GM19025 (cell line): ENCODE measurements around the gene OR12D1.
"Not testable (repeated sequence)": the region's sequence is repeated elsewhere in the genome, so short reads cannot be mapped to it uniquely, and the experiment has no call there.

Experiments used
- ATAC-seq: cut with Tn5 transposase; IDR thresholded peaks from one replicate; pipeline ENCODE4 v1.9.1; 2021; ENCODE audit warnings: mild to moderate bottlenecking, low read depth, moderate library complexity; ENCODE audit not compliant: unreplicated experiment

OR12D1 gene

DNA sequence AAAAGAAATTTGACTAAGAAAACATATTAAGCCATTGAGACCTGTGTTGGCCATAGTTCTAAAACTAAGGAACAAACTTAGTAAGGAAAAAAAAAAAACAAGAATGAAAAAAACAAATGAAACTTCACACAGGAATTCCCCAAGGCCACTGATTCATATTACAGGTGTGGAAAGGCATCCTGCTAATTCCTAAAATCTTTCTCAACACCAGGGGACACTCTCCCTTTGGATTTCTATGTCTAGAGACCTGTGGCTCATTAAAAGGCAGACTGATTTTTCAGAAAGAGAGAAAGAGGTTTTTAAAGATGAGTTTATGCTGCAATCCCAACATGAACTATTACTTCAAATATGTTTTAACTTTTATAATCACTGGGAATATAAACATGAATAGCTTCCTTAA, at the start of gene OR12D1:
TSS of gene OR12D1 (plus strand) at position 341 of the 400 bp plus-strand sequence.
- ATAC-seq = no peak

DNA sequence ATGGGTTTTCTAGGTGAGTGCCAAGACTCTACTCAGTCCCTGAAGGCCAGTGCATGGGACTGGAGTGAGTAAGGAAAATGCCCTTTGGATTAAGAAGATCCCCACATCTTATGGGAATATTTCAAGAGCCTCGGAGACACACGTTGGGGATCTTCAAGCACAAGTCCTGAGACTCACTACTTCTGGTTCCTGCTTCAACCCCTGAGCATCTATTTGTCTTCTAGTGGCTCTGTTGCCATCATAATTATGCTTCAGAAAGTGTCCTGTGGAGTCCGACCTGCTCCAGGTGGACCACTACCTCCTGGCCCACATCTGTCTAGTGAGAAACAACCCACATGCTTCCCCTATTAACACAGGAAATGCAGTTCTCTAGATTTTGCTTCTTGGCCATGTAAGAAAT, 46.0 kb upstream of the OR12D1 start, which contains the start of gene OR5V1:
TSS of gene OR5V1 (minus strand) at position 101 of the 400 bp plus-strand sequence. CDS start 12,670 bp downstream, outside the sequence.
- ATAC-seq = no peak

DNA sequence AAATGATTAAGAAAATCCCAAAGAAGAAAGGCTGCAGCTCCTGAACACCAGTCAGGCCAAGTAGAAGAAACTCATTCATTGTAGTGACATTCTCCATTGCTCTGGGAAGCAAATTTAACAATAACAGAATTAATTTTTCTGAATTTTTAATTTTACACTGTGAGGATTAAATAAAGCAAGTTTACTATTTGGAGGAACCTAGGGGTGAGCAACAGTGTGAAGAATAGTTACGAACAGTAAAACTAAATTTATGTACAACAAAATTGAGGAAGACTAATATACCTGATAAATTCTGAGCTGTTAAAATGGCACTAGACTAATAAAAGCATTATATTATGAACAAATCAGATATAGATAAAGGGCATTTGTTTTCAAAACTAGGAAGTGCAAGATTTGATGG, 39.5 kb upstream of the OR12D1 start, which contains the start of gene OR12D3:
TSS of gene OR12D3 (minus strand) at position 101 of the 400 bp plus-strand sequence. CDS start at position 97, 4 bp downstream.
- no peak for ATAC-seq

DNA sequence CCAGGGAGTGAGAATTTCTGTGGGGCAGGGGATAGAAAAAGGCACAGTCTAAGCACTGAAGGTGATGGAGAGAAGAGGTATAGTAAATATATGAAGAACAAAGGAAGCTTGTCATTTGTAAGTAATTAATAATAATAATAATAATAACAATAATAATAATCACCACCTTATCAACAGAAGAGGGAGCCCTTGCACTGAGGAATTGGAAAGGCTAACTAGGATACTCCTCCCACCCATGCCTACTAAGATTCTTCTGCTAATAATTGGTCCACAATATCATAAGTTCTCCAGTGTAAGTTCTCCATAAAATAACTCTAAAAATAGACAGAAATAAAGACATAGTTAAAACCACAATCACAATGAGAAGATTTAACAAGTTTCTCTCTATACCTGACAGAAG, 38.7 kb upstream of the OR12D1 start:
- ATAC-seq = no peak

DNA sequence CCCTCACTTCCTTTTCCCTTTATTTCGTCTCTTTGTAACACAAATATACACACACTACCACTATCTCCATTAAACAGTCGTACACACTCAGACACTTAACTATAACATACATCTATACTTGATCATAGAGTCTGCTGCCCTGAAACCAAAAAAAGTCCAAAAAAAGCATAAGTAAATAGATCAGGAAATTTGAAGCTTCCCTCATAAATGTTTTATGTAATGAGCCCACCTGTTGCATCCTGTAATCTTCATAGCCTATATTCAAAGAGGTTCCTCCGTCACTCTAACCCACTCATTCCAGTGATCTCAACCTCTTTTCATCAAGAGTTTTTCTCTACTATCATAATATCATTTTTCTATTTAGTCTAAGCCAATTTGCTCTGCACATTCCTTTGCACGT, 26.2 kb upstream of the OR12D1 start:
- no peak for ATAC-seq

DNA sequence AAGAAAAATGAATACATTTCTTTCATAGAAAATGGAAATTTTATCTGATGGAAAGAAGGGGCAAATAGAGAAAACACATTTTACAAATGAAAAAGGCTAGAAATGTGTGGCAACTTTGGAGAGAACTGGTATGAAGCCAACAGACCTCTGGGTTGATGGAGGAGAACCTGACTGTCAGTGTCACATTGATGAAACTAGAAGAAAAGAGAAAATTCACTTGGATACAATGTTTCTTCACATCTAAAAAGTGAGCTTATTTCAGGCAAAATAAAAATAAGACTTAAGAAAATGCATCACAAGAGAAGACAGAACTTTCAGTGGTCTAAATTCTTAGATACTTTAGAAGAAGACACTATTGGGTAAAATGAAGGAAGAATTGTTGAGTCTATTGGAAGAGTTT, 19.4 kb upstream of the OR12D1 start, which contains the start of gene OR12D2:
TSS of gene OR12D2 (plus strand) at position 301 of the 400 bp plus-strand sequence. CDS start 1,069 bp downstream, outside the sequence.
- no peak for ATAC-seq

DNA sequence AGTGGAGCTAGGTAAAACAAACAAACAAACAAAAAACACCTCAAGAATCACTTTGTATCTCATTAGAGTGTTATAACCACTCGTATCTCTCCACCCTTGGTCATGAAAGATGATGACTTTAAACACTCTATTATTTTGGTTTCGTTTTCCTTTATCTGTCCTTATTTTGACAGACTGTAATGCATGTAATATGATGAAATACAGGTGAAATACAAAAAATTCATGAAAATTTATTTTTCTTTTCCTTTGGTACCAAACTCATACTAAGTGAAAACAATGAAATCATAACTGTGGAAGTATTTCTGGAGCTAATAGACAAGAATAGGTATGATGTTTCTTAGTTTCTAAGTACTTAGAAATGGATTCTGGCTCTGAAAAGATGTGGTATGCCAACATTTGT, 15.2 kb upstream of the OR12D1 start:
- ATAC-seq = no peak

DNA sequence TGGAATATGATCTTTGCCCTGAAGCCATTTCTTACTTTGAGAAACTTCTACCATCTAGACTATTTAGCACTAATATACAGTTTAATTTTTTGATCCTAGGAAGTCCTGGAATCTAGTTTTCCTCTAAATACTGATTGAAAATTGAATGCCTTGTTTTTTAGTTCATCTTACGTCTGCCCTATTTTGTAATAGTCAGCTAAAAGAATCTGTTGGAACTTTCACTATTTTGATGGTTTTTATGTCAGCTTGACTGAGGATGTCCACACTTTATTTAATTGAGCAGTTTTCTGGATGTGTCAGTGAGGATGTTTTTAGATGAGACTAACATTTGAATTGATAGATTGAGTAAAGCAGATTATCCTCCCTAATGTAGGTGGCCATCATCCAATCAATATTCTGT, 10.9 kb upstream of the OR12D1 start:
- ATAC-seq = no peak

DNA sequence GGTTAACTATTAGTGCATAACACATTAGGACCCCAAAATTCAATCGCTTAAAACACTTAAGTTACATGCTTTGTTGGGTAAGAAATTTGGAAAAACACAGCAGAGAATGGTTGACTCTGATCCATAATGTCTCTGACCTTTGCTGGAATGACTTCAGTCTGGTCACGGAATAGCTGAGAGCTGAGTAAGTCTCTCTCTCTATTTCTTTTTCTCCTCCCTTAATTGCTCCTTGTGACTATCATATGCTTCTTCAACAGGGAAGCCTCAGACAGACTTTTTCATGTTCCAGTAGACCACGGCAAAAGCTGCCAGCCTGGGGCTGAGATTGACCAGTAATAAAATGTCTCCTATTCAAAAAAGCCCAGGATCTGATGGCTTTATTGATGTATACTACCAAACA, 4.8 kb downstream of the OR12D1 start:
- no peak for ATAC-seq

DNA sequence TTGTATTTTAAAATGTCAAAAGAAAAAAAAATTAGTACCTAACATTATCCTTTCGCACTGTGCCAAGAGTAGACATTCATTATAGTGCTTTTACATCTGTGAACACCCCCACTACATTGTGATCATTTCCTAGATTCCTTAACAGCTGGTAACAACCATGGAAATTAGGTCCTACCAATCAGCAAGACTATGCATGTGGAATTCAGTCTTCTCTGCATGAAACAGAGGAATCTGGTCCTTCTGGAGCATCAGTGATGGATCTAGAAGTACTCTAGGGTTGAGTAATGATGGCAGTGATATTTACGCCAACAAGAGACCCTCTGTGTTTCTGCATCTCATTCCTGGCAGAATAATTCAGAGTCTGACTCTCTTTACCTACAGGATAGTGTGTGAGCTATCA, 9.4 kb downstream of the OR12D1 start:
- no peak for ATAC-seq

DNA sequence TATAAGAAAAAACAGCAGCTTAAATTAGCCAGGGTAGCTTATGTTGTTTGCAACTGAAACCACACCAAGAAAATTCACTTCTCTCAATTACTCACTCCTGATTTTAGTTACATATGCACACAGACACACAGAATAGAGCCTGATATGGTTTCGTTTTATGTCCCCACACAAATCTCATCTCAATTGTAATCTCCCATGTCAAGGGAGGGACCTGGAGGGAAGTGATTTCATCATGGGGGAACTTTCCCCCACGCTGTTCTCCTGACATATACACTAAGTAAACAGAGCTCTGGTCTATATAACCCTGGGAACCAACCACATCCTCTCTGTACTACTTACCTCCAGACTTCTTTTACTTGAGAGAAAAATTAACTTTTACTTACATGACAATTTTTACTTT, 9.8 kb downstream of the OR12D1 start:
- ATAC-seq = no peak

DNA sequence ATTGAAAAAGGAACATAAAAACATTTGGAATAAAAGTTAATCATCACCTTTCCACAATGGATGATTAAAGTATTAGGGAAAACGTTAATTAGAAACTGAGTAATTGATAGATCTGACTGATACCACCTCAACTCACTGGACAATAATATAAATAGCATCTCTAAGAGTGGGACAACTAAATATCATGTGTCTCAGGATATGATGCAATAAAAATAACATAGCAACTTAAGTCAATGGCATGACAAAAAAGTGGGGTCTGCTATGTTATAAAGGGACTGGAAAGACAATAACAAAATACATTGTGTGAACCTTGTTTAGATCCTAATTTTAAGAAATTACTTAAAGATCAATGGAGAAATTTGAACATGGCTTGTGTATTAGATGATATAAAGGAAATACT, 10.3 kb downstream of the OR12D1 start:
- no peak for ATAC-seq

DNA sequence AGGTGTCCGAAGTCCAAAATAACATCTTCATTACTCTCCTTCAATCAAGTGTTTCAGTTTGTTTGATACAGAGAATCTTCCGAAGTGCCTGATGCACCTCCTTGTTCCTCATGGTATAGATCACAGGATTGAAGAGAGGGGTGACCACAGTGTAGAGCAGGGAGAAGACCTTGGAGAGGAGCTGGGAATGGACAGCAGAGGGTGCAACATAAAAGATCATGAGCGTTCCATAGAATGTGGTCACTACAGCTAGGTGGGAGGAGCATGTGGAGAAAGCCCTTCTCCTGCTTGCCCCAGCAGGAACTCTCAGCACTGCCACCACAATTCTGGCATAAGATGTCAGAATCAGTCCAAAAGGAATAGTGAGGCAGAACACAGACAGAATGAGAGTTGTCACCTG, 11.9 kb downstream of the OR12D1 start:
- no peak for ATAC-seq

DNA sequence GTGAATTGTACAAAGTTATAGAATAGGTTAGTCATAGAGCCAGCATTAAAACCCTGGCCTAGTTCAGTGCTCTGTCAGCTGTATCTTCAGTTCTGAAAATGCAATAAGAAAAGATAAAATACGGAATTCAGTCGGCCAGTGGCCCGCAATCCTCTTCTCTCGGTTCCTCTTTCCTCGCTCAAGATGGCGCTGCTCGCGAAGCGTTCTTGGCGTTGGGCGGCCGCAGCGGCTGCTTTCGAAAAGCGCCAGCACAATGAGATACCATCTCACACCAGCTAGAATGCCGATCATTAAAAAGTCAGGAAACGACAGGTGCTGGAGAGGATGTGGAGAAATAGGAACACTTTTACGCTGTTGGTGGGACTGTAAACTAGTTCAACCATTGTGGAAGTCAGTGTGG, 22.0 kb downstream of the OR12D1 start:
- not testable (repeated sequence) for ATAC-seq

DNA sequence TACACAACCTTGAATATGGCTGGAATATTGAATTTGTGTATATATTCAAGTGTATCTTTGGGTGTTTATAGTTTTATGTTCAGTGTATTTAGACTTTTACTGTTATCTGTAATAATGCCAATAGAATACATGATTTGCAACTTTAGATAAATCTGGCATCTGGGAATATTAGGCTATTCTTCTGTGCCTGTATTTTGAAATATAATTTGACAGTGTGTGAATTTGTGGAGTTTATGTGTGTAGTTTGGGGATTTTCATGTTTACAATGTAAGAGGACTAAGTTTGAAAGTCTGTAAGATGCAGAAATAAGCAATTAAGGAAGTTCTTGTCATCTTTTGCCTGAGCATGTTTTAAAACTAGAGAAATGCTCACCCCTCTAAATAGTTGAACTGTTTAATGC, 24.3 kb downstream of the OR12D1 start, which contains the start of gene OR10C1:
TSS of gene OR10C1 (plus strand) at position 301 of the 400 bp plus-strand sequence. CDS start 710 bp downstream, outside the sequence.
- no peak for ATAC-seq

DNA sequence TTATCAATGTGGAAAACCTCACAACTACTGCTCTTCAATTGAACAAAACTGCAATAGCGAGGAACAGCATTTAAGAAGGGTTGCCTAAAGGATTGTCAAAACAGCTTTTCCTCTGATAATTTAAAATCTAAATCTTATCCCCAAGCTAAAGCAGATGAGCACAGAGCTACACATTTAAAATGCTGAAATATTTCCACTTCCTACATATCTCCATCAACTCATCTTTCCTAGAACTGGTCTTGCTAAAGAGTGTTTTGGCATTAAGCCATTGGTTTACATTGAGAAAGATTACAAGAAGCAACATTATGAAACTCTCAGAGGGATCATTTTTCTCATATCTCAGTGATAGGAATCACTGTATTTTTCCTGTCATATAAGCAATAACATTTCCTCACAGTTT, 28.0 kb downstream of the OR12D1 start:
- no peak for ATAC-seq

DNA sequence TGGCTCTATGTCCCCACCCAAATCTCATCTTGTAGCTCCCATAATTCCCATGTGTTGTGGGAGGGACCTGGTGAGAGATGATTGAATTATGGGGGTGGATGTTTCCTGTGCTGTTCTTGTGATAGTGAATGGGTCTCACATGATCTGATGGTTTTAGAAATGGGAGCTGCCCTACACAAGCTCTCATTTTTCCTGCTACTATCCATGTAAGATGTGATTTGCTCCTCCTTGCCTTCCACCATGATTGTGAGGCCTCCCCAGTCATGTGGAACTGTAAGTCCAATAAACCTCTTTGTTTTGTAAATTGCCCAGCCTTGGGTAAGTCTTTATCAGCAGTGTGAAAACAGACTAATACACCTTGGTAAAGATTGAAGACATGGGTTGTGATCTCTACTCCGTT, 29.3 kb downstream of the OR12D1 start:
- not testable (repeated sequence) for ATAC-seq

DNA sequence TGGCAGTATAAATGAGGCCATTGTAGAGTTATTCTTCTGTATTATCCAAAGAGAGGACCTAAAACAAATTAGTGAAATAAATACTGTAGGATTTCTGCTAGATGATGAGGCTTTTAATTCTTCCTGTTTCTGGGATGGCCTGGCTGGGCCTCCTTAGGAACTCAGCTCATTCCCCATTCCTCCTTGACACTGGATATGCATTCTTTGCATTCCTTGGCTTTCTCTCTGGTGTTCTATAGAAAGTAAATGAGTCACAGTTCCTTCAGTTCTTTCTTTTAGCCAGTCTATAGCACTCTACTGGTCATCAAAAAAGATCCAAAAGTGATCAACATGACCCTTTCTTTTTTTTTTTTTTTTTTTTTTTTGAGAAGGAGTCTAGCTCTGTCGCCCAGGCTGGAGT, 32.9 kb downstream of the OR12D1 start:
- no peak for ATAC-seq

DNA sequence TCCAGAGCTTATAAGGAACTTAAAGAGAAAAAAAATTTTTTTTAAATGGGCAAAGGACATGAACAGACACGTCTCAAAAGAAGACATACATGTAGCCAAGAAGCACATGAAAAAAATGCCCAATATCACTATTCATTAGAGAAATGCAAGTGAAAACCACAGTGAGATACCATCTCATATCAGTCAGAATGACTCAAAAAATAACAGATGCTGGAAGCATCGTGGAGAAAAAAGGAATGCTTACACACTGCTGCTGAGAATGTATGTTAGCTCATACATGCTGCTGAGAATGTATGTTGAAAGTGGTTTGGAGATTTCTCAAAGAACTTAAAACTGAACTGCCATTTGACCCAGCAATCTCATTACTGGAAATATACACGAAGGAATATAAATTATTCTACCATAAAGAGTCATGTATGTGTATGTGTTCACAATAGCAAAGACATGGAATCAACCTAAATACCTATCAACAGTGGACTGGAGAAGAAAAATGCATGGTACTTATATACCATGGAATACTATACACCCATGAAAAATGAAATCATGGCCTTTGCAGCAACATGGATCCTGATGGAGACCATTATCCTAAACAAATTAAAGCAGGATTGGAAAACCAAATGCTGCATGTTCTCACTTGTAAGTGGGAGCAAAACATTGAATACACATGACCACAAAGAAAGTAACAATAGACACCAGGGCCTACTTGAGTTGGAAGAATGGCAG, 36.9 kb downstream of the OR12D1 start:
- ATAC-seq = no peak

DNA sequence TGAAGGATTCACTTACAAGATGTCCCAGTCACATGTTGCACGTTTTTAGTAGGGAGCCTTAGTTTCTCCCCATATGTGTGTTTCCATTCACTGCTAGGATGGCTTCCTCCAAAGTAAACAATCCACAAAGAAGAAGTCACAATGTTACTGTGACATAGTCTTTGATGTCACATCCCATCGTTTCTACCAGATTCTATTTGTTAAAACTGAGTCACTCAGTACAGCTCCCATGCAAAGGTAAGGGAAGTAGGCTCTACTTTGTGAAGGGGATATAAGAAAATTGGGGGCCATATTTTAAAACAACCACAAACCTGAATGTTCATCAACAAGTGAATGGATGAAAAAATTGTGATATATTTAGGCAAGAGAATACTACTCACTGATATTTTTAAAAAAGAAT, 42.2 kb downstream of the OR12D1 start, which contains the start of the genes OR11A1 and OR2H1:
TSS of gene OR11A1 (minus strand) at position 101 of the 400 bp plus-strand sequence. CDS start 29,430 bp downstream, outside the sequence.
TSS of gene OR2H1 (plus strand) at position 185 of the 400 bp plus-strand sequence. CDS start 4,615 bp downstream, outside the sequence.
- no peak for ATAC-seq

DNA sequence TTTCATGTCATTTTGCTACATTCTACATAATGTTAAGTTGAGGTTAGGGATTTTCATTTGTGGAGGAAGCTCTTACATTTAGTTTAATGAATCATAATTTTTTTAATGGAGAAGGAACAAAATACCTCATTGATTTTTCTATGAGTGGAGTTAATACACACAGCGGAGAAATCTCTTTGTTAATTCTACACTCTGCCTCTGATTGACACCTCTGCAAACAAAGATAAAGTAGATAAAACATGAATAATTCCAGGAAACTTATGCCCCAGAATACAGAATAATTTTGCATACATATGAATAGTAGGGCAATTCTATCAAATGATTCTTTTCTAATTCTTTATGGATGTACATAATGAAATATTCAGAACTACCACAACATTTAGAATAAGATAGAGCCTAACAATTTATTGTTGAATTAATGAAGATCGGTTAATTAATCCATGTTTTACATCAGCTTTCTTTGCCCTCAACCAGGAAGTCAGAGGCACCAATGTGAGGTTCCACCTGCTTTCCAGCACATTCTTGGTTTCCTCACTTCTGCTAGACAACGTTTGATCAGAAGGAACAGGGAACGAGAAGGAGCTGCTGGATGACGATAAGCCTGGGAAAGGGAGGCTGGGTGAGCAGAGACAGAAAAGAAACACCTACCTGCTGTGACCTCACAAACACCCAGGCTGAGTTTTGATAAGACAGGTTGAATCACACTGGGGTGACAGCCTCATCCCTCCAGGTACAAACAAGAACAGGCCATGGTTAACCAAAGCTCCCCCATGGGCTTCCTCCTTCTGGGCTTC, 46.5 kb downstream of the OR12D1 start:
- ATAC-seq = no peak
